Pulmonary artery endothelial cell (primary cell): ENCODE measurements around the gene CNTNAP2. TPM values are rescaled to one million over a fixed set of nuclear protein-coding genes. Genes with fewer than 3 reads are reported as not detected.

Source experiments
- DNase-seq: peaks from one replicate; pipeline ENCODE4 v3.0.0-alpha.2; 2011; ENCODE audit warnings: low read depth, low spot score
- total RNA-seq: library from RNA; depleted of rRNA; stranded (reverse); fragments of >200 nt; gene quantifications from 2 replicates; pipeline ENCODE4 v1.2.3, GENCODE V29; 2014

Gene CNTNAP2
- total RNA-seq, 1 donor from 2014 or later = not detected

DNA sequence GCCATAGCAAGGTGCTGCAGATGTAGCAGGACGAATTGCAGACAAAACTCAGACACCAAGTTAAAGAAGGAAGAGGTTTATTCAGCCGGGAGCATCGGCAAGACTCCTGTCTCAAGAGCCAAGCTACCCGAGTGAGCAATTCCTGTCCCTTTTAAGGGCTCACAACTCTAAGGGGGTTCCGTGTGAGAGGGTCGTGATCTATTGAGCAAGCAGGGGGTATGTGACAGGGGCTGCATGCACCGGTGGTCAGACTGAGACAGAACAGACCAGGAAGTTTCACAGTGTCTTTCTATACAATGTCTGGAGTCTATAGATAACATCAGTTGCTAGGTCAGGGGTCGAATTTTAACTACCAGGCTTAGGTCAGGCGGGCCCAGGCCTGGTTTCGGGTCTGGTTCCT is 2252.0 kb downstream of the CNTNAP2 start:
- DNase-seq = no peak

GRCh38 chr7:148371280-148371937 is 2254.8 kb downstream of the CNTNAP2 start:
- DNase-seq = no peak

DNA sequence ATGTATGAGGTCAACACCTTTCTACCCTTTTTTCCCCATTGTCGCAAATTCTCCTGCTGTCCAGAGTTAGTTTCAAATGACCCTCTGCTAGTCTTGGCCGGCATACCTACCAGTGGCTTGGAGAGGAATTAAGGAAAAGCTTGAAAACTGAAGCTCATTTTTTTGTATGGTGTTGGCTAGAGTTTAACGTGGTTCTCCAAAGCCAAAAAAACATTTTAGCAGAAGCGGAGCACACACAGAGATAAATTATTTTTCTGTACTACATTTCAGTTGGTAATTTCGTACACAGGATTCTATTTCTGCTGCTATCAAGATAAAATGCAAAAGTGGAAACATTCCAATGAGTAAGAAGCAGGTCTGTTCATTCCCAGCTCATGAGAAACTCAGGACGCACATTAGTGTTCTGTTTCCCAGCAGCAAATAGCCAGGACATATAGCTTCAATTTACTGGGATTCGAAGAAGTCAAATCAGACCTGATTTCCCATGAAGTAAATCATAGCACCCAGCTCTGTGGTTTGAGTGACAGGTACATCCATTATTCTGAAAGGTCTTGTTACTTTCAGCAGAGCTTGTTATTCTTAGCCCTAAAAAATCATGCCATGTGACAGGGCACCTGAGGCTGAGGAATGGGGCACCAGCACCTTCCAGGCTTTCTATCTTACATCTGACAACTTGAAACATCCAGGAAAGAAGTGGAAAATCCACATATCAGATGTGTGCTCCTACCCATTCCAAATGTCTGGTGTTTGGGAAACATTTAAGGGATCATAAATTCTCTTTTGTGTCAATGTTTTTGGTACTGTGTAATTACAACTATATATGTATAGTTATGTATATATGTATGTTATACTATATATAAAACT is 2258.0 kb downstream of the CNTNAP2 start:
- no peak for DNase-seq

GRCh38 chr7:148379677-148380076 is 2263.1 kb downstream of the CNTNAP2 start:
- DNase-seq = no peak

- DNase-seq = no peak
Measured at GRCh38 chr7:148380596-148381419, 2264.2 kb downstream of the CNTNAP2 start.

GRCh38 chr7:148382596-148382995 is 2266.0 kb downstream of the CNTNAP2 start:
- no peak for DNase-seq

DNA sequence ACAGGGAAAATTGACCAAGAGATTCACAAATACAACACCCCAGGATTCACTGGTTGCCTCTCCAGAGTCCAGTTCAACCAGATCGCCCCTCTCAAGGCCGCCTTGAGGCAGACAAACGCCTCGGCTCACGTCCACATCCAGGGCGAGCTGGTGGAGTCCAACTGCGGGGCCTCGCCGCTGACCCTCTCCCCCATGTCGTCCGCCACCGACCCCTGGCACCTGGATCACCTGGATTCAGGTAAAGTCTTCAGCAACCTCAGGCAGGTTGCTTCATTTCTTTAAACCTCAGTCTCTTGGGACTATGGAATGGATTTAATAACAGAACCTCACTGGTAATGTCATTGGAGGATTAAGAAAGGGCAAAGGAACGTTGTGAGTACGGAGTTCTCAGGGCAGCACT is 2267.1 kb downstream of the CNTNAP2 start:
- DNase-seq = no peak

GRCh38 chr7:148385009-148385682 is 2268.5 kb downstream of the CNTNAP2 start:
- DNase-seq = no peak

- DNase-seq = no peak
Measured at GRCh38 chr7:148390381-148390780, 2273.8 kb downstream of the CNTNAP2 start.

DNA sequence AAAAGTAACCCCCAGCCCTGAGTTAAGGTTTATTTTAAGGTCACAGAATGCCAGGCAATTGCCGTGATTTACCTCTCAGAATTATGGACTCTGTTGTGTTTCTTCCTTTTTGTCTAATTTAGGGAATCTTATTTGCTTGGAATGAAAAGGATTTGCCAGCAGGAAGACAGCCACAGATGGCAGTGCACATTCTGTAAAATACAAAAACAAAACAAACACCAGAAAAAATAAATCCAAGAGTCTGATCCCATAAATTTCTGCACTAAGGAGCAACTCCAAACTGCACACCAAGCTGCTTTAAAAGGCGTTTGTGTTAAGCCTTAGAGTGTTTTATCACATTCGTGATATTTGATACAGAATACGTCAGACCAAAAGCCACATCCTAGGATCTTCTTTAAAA is 2275.0 kb downstream of the CNTNAP2 start:
- no peak for DNase-seq

- DNase-seq = no peak
Measured at GRCh38 chr7:148394582-148394981, 2278.0 kb downstream of the CNTNAP2 start.

- no peak for DNase-seq
Measured at GRCh38 chr7:148395352-148395811, 2278.8 kb downstream of the CNTNAP2 start.

DNA sequence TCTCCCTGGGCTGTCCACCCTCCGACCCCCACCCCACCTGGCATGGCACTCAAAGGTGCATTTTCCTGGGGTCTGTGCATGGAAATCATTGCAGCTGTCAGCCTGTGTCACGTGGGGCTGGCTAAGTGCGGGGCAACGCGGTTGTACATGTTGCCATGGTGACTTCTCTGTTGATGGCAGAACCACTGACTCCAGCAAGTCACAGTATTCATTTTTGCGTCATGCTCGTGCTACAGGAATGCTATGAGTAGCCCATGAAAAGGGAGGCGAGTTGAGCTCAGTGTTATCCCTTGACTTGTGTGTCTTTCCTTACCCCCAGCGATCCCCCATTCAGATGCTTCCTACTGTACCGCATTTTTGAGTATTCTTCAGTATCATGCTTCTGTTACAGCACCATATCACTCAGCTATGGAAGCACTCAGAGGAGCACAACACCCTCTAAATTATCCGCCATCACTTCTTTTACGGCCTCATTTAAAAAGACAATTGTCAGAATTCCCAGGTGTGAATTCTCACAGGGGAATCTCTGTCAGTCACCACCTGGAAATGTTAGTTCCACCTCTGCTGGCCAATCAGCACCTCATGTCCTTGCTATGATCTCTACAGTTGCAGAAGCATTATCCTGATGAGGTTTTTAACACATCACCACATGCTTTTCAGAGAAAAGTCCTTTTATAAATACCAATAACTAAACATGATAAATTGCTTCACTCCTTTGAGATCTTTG is 2279.6 kb downstream of the CNTNAP2 start:
- no peak for DNase-seq

- no peak for DNase-seq
Measured at GRCh38 chr7:148397056-148397455, 2280.5 kb downstream of the CNTNAP2 start.

DNA sequence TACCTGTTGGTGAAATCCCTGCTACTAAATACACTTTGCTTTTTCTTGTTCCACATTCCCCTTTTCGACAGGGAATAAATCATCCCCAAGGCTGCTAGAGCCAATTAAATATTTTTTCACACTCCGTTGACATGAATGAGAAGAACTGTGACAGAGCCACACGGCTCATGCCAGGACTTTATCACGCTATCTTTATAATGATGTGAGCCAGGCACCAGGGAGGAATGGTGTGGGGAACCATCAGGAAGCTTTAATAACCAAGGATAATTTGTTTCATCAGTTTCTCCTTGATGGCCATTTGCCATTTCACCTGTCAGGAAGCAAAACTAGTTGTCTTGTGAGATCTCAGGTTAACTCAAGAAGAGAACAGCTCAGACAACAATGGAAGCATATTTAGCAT is 2280.9 kb downstream of the CNTNAP2 start:
- no peak for DNase-seq

DNA sequence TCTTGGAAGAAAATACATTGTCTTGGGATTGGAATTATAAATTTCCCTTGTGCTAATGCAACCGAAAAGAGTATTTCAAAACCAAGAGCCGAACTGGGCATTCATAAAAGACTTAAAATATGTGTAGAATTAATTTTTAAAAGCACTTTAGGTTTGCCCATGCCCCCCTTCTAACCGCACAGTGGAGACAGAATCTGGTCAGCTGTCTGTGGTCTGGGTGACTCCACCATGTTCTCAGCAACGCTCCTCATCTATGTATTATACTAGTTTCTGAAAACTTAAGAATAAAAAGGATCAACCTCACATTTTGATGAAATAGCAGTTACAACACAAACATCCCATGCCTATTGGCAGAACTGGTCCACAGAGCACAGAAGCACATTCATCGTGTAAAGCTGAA is 2281.4 kb downstream of the CNTNAP2 start:
- no peak for DNase-seq

- DNase-seq = no peak
Measured at GRCh38 chr7:148398844-148399365, 2282.3 kb downstream of the CNTNAP2 start.

DNA sequence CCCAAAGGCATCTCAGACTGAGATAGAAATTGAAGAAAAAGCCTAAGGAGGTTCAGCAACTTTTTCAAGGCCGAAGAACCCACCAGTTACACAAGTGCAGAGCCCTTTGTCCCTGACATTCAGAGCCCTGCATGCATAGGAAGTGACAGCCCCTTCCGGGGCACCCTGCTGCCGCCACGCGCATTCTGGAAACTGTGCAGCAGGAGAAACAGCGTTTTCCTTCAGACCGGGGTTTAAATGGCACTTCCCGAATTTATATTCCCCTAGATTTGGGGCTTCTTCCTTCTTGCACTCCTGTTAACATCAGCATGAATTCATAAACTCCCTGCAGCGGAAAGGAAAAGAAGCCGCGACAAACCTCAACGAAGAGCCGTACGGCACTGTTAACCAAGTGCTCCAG is 2283.5 kb downstream of the CNTNAP2 start:
- DNase-seq = no peak

GRCh38 chr7:148402159-148402558 is 2285.6 kb downstream of the CNTNAP2 start:
- DNase-seq = no peak

DNA sequence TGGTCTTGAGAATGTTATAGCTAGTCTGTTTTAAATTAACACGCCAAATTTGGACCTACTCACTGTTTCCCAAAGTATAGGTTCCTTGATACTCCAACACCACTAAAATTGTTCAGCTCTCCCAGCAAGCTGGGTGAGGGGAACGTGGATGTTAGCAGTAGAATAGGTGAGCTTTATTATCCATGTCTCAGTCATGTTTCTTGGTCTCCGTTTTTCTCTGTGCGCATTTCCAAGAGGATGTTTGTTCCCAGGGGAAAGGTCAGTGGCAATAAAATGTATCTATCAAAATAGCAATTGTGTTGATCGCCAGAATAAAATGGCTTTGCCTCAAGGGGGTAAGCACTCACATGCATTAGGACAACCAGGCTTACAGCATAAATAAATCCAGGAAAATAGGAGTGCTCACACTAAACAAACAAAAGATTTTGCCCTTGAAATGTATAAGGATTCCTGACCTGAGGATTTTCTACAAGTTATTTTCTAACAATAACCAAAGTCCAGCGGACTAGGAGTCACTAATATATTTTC is 2286.9 kb downstream of the CNTNAP2 start:
- no peak for DNase-seq
